Endothelial cell of umbilical vein (primary cell): ENCODE measurements around the gene GMEB2. TPM values are rescaled to one million over a fixed set of nuclear protein-coding genes. Genes with fewer than 3 reads are reported as not detected.

Experiments
- Bru-seq: library from RNA; stranded (reverse); fragments of 400-500 nt; gene quantifications from one replicate; lab custom pipeline; 2021; lab: Mats Ljungman, UMichigan
- BruChase-seq, 2 experiments: library from RNA; stranded (reverse); fragments of 400-500 nt; gene quantifications; one replicate each; lab custom pipeline; 2021; lab: Mats Ljungman, UMichigan
- BruUV-seq: library from RNA; stranded (reverse); fragments of 400-500 nt; replicated peaks from 2 replicates; lab custom pipeline; 2021; lab: Mats Ljungman, UMichigan
- CTCF ChIA-PET: fragments of 300-600, 350-600 bp; sonication (Branson Sonifier 250); formaldehyde crosslinking; loops from one replicate; lab custom pipeline; 2021; ENCODE audit warnings: antibody characterized with exemption, inconsistent platforms; lab: Charles Lee
- POLR2A ChIA-PET: fragments of 300-600, 350-600 bp; sonication (Branson Sonifier 250); formaldehyde crosslinking; loops from one replicate; lab custom pipeline; 2021; ENCODE audit warnings: antibody characterized with exemption, inconsistent platforms; lab: Charles Lee
- DNase-seq: peaks from one replicate; pipeline ENCODE4 v3.0.0-alpha.2; 2011; ENCODE audit warnings: low read depth, low spot score
- FAIRE-seq: peaks from 2 replicates; lab custom pipeline; 2011; peaks lifted over from hg19 to GRCh38; lab: Jason Lieb, UNC
- H2AFZ ChIP-seq: 2 replicates; pipeline ENCODE4 v1.6.0; 2012; ENCODE audit warnings: low read depth, low read length, control low read depth, inconsistent platforms
- H3K27ac ChIP-seq: 2 replicates; pipeline ENCODE4 v1.5.1; 2011; ENCODE audit warnings: low read depth, mild to moderate bottlenecking, control low read depth, low read length, moderate library complexity; ENCODE audit not compliant: insufficient read depth
- H3K27me3 ChIP-seq, 2 experiments: 2 replicates each; pipeline versions ENCODE4 v1.6.0 to v1.6.1; 2011; ENCODE audit warnings: low read length in 2 of 2, mixed read lengths in 1 of 2; ENCODE audit not compliant: control insufficient read depth in 2 of 2, insufficient read depth in 2 of 2
- H3K36me3 ChIP-seq, 2 experiments: 2 replicates in 1 of 2; 3 replicates in 1 of 2; pipeline ENCODE4 v1.5.1; 2011; ENCODE audit warnings: low read length in 2 of 2, mild to moderate bottlenecking in 1 of 2, moderate library complexity in 1 of 2; ENCODE audit not compliant: control insufficient read depth in 2 of 2, insufficient read depth in 2 of 2; ENCODE audit errors: extremely low read depth in 1 of 2
- H3K4me1 ChIP-seq: 3 replicates; pipeline ENCODE4 v1.5.1; 2011; ENCODE audit warnings: mild to moderate bottlenecking, low read length; ENCODE audit not compliant: control insufficient read depth, insufficient read depth; ENCODE audit errors: extremely low read depth
- H3K4me2 ChIP-seq: 2 replicates; pipeline ENCODE4 v1.6.1; 2011; ENCODE audit warnings: low read length, control low read depth, mixed read lengths; ENCODE audit not compliant: insufficient read depth
- H3K4me3 ChIP-seq, 3 experiments: fragments of 200-600 bp in 1 of 3; sonication (generic), shearing (Covaris generic) in 1 of 3; replicated peaks in 1 of 3; 2 replicates each; pipeline ENCODE4 v1.5.1; 2011 to 2016; ENCODE audit warnings: control low read depth in 3 of 3, low read length in 3 of 3, mild to moderate bottlenecking in 2 of 3, inconsistent platforms in 1 of 3, low read depth in 1 of 3, moderate library complexity in 1 of 3; ENCODE audit not compliant: insufficient read depth in 1 of 3
- H3K79me2 ChIP-seq: 2 replicates; pipeline ENCODE4 v1.6.0; 2012; ENCODE audit warnings: low read length, inconsistent platforms; ENCODE audit not compliant: control insufficient read depth, insufficient read depth
- H3K9ac ChIP-seq: replicated peaks from 2 replicates; pipeline ENCODE3; 2011; ENCODE audit warnings: low read length, control low read depth; ENCODE audit not compliant: insufficient read depth; ENCODE audit errors: extremely low read depth
- H3K9me1 ChIP-seq: replicated peaks from 3 replicates; pipeline ENCODE4 v1.6.0; 2011; ENCODE audit warnings: mild to moderate bottlenecking, low read length; ENCODE audit not compliant: control insufficient read depth, insufficient read depth; ENCODE audit errors: extremely low read depth
- H3K9me3 ChIP-seq: replicated peaks from 2 replicates; pipeline ENCODE4 v1.5.1; 2012; ENCODE audit warnings: low read length, inconsistent platforms; ENCODE audit not compliant: control insufficient read depth, insufficient read depth
- H4K20me1 ChIP-seq: replicated peaks from 2 replicates; pipeline ENCODE3; 2011; ENCODE audit warnings: mild to moderate bottlenecking, low read length; ENCODE audit not compliant: control insufficient read depth, insufficient read depth; ENCODE audit errors: extremely low read depth
- EZH2 ChIP-seq: IDR thresholded peaks from 2 replicates; pipeline ENCODE4 v1.6.1; 2012; ENCODE audit warnings: borderline replicate concordance, low read depth, mild to moderate bottlenecking, moderate library complexity, low read length, inconsistent platforms; ENCODE audit not compliant: severe bottlenecking
- GATA2 ChIP-seq: IDR thresholded peaks from 2 replicates; pipeline ENCODE4 v1.7.0; 2011; ENCODE audit warnings: low read depth, mild to moderate bottlenecking, moderate library complexity, mixed read lengths, low read length; ENCODE audit not compliant: insufficient read length, insufficient read depth
- JUN ChIP-seq: IDR thresholded peaks from 2 replicates; pipeline ENCODE4 v1.6.1; 2011; ENCODE audit warnings: borderline replicate concordance, low read depth; ENCODE audit not compliant: insufficient read length, insufficient read depth
- MYC ChIP-seq: IDR thresholded peaks from one replicate; pipeline ENCODE4 v1.6.1; 2011; ENCODE audit warnings: mild to moderate bottlenecking, low read depth, low read length
- POLR2A ChIP-seq: IDR thresholded peaks from 2 replicates; pipeline ENCODE4 v1.6.1; 2012; ENCODE audit warnings: low read depth, mild to moderate bottlenecking, control low read depth, low read length
- POLR2AphosphoS5 ChIP-seq: IDR thresholded peaks from 2 replicates; pipeline ENCODE4 v1.6.1; 2012; ENCODE audit warnings: low read depth, mild to moderate bottlenecking, control low read depth, low read length, moderate library complexity; ENCODE audit not compliant: insufficient read depth
- dilution Hi-C: fragments of 300-500 bp; cut with MboI; formaldehyde crosslinking; loops from one replicate; pipeline ENCODE4 v1.15.0; 2019; ENCODE audit warnings: low sequenced_read_pairs; ENCODE audit not compliant: extremely low pct_ligation_motif_present
- intact Hi-C: fragments of 100-400 bp; cut with micrococcal nuclease; formaldehyde crosslinking; loops from one replicate; pipeline ENCODE4 v1.10.0; 2022
- long read RNA-seq: library from polyadenylated mRNA; stranded (forward); transcript quantifications from one replicate; pipeline ENCODE4 v2.0.0, GENCODE V29; 2021
- polyA minus RNA-seq, 3 experiments: library from RNA; depleted of rRNA, polyadenylated mRNA; stranded (reverse); fragments of >200 nt; gene quantifications; 1 replicate in 1 of 3; 2 replicates in 2 of 3; pipeline ENCODE4 v1.2.3, GENCODE V29; 2011
- polyA plus RNA-seq, 4 experiments: library from polyadenylated mRNA; depleted of rRNA in 3 of 4; stranded (reverse) in 3 of 4; unstranded in 1 of 4; fragments of >200 nt; gene quantifications; 2 replicates each; pipeline versions ENCODE4 v1.2.1 to v1.2.3, GENCODE V29; 2011 to 2012; ENCODE audit warnings: missing spikeins in 1 of 4
- total RNA-seq: library from RNA; stranded (reverse); gene quantifications from 2 replicates; pipeline ENCODE4 v1.2.3, GENCODE V29; 2021
- TF ChIP-seq, protein P1 (sequence below), 2 donors: IDR thresholded peaks; 1 replicate in 1 of 2; 2 replicates in 1 of 2; pipeline ENCODE4 v1.5.1; 2011; ENCODE audit warnings: low read length in 2 of 2, mild to moderate bottlenecking in 2 of 2, moderate library complexity in 2 of 2, control low read depth in 1 of 2, inconsistent platforms in 1 of 2, low read depth in 1 of 2; ENCODE audit not compliant: insufficient read depth in 1 of 2; ENCODE audit errors: extremely low read depth in 1 of 2
- TF ChIP-seq, protein P2 (sequence below): IDR thresholded peaks from 2 replicates; pipeline ENCODE4 v1.6.1; 2011; ENCODE audit not compliant: insufficient read depth, insufficient read length

GMEB2 gene, protein sequence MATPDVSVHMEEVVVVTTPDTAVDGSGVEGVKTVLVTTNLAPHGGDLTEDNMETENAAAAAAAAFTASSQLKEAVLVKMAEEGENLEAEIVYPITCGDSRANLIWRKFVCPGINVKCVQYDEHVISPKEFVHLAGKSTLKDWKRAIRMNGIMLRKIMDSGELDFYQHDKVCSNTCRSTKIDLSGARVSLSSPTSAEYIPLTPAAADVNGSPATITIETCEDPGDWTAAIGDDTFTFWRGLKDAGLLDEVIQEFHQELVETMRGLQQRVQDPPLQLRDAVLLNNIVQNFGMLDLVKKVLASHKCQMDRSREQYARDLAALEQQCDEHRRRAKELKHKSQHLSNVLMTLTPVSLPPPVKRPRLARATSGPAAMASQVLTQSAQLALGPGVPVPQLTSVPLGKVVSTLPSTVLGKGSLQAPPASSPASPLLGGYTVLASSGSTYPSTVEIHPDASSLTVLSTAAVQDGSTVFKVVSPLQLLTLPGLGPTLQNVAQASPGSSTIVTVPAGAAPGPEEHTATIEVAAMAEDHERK
- total RNA-seq, result 12.1 and 14.1 TPM in 2 replicates
- 12.7 and 13.4 TPM in 2 replicates for polyA plus RNA-seq
- 9.6 and 11.3 TPM in 2 replicates for polyA plus RNA-seq (2011; cell fraction: cytosol; rRNA removed)
- polyA plus RNA-seq (2011; cell fraction: nucleus; rRNA removed), result 14.4 and 14.8 TPM in 2 replicates
- 6.2 and 8.2 TPM in 2 replicates for polyA plus RNA-seq (2012)
- 8.6 and 10.4 TPM in 2 replicates for polyA minus RNA-seq
- polyA minus RNA-seq (2011; cell fraction: cytosol; rRNA and poly(A)+ RNA removed), result 8.4 TPM
- polyA minus RNA-seq (2011; cell fraction: nucleus; rRNA and poly(A)+ RNA removed), result 6.0 and 6.2 TPM in 2 replicates
- percentile 57 among the genes with signal in this experiment for Bru-seq, nascent RNA
- BruChase-seq, experiment 1, labeled RNA remaining after a 6-hour chase, result percentile 59 among the genes with signal in this experiment
- BruChase-seq, experiment 2, labeled RNA remaining after a 2-hour chase, result percentile 60 among the genes with signal in this experiment
- long read RNA-seq, full-length matches to known transcripts, result 12 of 33 reads
- long read RNA-seq, partial matches to known transcripts, result 1 of 33 reads
- long read RNA-seq, other reads (novel, unspliced or antisense), result 20 of 33 reads

DNA sequence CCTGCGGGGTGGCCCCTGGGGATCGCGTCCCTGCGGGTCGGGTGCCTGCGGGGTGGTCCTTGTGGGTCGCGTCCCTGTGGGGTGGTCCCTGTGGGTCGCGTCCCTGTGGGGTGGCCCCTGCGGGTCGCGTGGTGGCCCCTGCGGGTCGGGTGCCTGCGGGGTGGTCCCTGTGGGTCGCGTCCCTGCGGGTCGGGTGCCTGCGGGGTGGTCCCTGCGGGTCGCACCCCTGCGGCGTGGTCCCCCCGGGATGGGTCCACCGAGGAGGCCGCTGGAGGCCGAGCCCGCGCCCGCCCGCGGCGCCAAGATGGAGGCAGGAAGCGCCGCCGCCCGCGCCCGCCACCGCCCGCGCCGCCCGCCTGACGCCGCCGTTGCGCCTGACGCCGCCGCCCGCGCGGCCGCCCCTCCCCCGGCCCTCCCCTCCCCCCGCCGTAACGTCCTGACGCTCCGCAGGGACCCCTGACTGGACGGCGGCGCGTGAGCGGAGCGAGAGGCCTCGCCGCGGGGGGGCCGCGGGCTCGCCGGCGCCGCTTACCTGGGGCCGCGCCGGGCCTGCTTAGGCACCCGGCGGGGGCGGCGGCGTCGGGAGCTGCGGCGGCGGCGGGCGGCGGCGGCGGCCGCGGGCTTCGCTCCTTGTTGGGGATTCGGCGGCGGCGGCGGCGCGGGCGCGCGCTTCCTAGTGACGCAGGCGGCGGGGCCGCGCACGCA, at the start of gene GMEB2:
GMEB2 (minus strand) TSS at position 678 of the 705 bp plus-strand sequence. CDS start 7,704 bp downstream, outside the sequence.
- no peaks in the 10 kb centered on the region for H3K9me3 ChIP-seq
- peak within 1 kb of the TSS; percentile 97 for H3K9ac ChIP-seq
- H3K27ac ChIP-seq, result peak within 1 kb of the TSS; percentile 93
- peak; percentile 26 for FAIRE-seq
- no peak for DNase-seq
- intact Hi-C loops, result loop anchor here (1.0 to 5.0 kb wide), 4 partner anchors 54 to 114 kb away; partner anchors contain the start of genes ARFRP1, HELZ2 and ZGPAT
- CTCF ChIA-PET, result interaction anchor here (0.7 to 1.1 kb wide), 6 partner anchors 9 to 347 kb away, joined by 3 to 7 read pairs (median 3); partner anchors contain the start of genes ARFRP1 and ZGPAT
- H3K36me3 ChIP-seq, result no peaks in the 10 kb centered on the region
- H2AFZ ChIP-seq, result peak within 1 kb of the TSS; percentile 83
- H3K9me1 ChIP-seq, result no peaks in the 10 kb centered on the region
- H3K4me3 ChIP-seq, result peak within 1 kb of the TSS; percentile 82 to 100 (median 88)
- H3K4me2 ChIP-seq, result peak within 1 kb of the TSS; percentile 95
- dilution Hi-C loops, result no loop called here
- BruUV-seq, result no TSS peak
- H4K20me1 ChIP-seq, result no peaks in the 10 kb centered on the region
- H3K27me3 ChIP-seq, result no peaks in the 10 kb centered on the region
- TF ChIP-seq POLR2A, result no peak
- TF ChIP-seq, protein P1, sequence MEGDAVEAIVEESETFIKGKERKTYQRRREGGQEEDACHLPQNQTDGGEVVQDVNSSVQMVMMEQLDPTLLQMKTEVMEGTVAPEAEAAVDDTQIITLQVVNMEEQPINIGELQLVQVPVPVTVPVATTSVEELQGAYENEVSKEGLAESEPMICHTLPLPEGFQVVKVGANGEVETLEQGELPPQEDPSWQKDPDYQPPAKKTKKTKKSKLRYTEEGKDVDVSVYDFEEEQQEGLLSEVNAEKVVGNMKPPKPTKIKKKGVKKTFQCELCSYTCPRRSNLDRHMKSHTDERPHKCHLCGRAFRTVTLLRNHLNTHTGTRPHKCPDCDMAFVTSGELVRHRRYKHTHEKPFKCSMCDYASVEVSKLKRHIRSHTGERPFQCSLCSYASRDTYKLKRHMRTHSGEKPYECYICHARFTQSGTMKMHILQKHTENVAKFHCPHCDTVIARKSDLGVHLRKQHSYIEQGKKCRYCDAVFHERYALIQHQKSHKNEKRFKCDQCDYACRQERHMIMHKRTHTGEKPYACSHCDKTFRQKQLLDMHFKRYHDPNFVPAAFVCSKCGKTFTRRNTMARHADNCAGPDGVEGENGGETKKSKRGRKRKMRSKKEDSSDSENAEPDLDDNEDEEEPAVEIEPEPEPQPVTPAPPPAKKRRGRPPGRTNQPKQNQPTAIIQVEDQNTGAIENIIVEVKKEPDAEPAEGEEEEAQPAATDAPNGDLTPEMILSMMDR (IDR thresholded peaks at IDR 0.05; ENCODE audit: extremely low read depth in 1 of 2, insufficient read depth in 1 of 2, low read depth in 1 of 2, low read length in 2 of 2), result no peak
- TF ChIP-seq POLR2AphosphoS5, result peak; percentile 75
- no peak for TF ChIP-seq MYC
- TF ChIP-seq GATA2, result no peak
- no peak for TF ChIP-seq JUN
- TF ChIP-seq EZH2, result no peak
- TF ChIP-seq, protein P2, sequence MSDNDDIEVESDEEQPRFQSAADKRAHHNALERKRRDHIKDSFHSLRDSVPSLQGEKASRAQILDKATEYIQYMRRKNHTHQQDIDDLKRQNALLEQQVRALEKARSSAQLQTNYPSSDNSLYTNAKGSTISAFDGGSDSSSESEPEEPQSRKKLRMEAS, result no peak
- POLR2A ChIA-PET, result interaction anchor here (0.6 to 1.4 kb wide), 3 partner anchors 15 to 239 kb away, joined by 3 to 10 read pairs (median 5); partner anchors contain the start of genes HELZ2 and TPD52L2
- peaks cover 42% of the 10 kb centered on the region for H3K79me2 ChIP-seq
- H3K4me1 ChIP-seq, result peaks cover 16% of the 10 kb centered on the region
